GM18511 (cell line): Measurements from ENCODE around the gene USH2A.

ENCODE experiments used
- ATAC-seq: cut with Tn5 transposase; IDR thresholded peaks from one replicate; pipeline ENCODE4 v1.9.1; 2021; ENCODE audit warnings: mild to moderate bottlenecking, moderate library complexity; ENCODE audit not compliant: unreplicated experiment

USH2A gene

DNA sequence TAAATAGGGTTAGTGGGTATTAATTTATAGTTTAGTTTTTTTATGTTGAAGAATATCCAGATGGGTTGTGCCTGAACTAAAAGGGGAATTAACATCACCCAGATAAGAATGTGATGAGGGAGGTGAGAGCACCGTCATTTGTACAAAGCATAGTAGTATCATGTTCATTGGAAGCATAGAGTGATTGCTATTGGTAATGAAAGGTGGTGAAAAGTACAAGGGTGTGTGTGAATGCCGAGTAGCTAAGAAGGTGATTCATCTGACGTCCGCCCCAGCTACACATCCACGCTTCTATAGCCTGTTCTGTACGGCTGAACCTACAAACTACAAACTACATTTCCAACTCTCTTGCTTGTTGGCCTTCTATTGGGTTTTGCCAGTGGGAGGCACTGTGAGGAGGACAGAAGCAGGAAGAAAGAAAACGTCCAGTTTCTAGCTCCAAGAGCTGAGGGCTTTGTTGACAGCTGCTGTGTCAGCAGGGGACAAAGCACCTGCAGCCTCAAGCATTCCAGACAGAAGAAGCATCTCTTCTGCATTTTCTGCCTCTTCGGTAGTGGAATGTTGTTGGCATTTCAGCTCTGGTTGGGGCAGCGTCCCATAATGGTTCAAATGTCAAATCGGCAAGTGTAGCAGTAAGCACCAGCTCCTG, 451.3 kb downstream of the USH2A start:
- no peak for ATAC-seq

DNA sequence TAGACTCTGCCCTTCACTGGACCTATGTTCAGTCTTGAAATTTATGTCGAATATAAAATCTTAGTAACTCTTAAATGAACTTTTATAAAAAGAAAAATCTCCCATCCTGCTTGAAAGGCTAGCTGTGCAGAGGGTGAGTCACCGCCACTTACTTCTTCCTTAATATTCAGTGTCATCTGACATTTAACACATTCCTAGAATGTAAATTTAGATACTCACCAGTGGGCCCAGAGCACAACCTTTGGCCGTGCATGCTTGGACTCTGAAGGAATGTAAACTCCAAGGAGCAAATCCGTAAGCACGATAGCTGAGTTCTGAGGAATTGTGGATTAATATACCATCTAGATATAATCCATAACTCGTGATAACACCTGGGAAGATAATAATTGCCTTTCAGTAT, 452.8 kb downstream of the USH2A start:
- no peak for ATAC-seq

DNA sequence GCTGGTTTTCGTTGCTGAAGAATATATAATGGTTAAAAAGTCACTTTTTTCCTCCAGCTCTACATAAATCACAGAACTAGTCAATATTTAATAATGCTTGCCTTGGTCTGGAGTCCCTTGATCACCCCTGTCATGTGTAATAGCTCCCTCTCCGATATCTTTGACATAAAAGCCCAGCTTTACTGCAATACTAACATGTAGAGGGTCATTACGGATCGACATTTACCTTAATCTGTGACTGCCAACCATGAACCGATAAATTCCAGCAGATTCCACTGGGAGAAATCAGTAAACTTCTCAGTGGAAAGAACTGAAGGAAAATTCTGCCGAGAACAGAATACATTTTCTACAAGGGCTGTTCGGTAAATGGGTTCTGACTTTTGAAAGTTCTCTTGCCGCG, 459.6 kb downstream of the USH2A start:
- ATAC-seq: no peak

- no peak for ATAC-seq
Measured at GRCh38 chr1:215963040-215963439, 460.2 kb downstream of the USH2A start.

- no peak for ATAC-seq
Measured at GRCh38 chr1:215958841-215959240, 464.4 kb downstream of the USH2A start.

GRCh38 chr1:215957663-215958062, 465.6 kb downstream of the USH2A start:
- no peak for ATAC-seq

GRCh38 chr1:215932558-215932957, 490.7 kb downstream of the USH2A start:
- ATAC-seq: no peak

GRCh38 chr1:215926670-215927069, 496.6 kb downstream of the USH2A start:
- ATAC-seq: no peak

GRCh38 chr1:215923129-215923824, 500.0 kb downstream of the USH2A start:
- no peak for ATAC-seq

- no peak for ATAC-seq
Measured at GRCh38 chr1:215911406-215911968, 511.8 kb downstream of the USH2A start.

DNA sequence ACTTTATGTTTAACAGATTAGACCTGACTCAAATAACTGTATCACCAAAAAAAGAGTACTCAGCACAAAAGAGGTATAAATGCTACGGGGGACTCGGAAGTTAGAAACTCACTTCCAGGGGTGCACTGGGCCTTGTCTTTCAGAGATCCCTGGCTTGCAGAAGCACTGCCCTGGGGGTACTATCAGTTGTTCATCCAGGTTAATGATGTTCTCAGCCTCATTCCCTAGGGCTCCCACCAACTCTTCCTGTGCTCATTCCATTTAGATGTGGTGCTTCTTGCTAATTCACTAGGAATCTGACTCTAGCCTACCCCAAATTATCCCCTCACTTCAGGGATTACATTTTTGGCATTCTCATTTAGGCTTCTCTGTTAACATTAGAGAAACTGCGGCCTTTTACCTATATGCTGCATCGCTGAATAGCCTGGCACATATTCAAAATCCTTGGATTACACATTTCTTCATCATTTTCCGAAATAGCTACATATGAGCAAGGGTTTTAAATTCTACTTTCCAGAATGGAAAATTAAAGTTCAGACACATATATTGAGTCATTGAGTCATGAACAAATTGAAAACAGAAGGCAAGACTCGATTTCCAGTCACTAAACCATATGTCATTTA, 517.6 kb downstream of the USH2A start:
- ATAC-seq: no peak

GRCh38 chr1:215900684-215901083, 522.6 kb downstream of the USH2A start:
- no peak for ATAC-seq

DNA sequence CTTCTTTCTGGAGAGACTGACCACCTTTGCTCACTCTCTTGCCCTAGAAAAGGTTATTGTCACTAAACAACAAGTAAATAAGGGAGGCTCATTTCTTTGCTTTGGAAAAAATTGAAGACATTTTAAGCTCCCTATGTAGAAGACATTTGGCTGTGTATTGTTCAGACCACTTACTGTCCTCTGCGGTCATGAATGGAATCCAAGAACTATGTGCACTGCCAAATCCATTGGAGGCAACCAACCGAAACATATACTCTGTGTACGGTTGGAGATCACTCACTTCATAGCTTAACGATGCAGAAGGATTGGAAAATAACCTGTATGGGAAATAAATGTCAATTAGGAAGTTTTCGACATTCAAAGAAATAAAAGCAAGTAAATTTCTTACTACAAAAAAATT, 523.3 kb downstream of the USH2A start:
- ATAC-seq: no peak

- ATAC-seq: no peak
Measured at GRCh38 chr1:215895893-215896292, 527.4 kb downstream of the USH2A start.

GRCh38 chr1:215895276-215895675, 528.0 kb downstream of the USH2A start:
- ATAC-seq: no peak

DNA sequence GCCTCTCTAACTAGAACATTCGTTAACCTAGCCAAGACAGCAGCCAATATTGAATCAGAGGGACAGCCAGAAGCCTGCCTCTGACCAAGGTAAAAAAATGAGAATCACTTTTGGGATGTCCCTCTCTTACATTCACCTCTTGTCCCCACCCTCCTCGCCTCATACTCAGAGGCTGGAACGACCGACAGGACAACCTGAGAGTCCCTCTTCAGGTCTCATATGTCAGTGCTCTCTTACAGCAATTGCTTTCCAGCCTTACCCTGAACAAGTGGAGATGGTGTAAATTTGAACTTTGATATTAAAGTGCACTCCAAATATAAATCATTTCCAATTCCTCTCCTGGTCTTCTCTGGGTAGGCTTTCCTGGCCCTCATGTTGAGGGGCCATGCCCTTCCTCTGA, 528.6 kb downstream of the USH2A start:
- no peak for ATAC-seq

DNA sequence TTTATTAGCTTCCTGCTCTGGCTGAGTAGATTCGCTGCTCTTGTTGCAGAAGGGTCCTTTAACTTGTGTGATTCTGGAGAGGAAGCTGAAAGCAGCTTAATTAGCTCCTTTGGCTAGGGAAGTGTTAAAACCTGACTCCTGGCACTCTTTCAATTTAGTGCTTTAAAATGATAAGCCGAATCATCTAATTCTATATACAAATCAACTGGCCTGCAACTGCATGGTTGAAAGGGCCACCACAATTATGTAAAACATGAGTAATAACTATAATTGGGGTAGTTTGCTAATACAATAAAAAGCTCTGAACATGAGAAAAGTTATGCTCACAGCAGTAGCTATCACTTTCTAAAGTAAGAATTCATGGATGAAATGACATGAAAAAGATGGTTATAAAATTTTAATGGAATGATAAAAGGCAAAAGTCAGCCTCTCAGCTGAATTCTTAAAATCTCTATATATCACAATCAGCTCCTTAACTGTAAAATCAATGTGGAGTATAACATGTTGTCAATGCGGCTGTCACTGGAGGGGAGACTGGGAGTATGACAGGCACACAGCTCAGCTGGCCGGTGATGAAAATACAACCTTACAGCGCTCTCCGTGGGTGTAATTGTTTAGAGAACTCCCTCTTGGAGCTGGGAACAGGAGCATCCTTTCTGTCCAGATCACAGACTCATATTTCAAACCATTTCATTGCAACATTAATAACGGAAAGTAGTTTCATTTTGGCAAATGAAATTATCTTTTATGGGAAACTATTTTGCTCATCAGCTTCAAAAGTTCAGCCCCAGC, 531.8 kb downstream of the USH2A start:
- ATAC-seq: no peak

- ATAC-seq: peak; percentile 61
Measured at GRCh38 chr1:215890438-215890837, 532.8 kb downstream of the USH2A start.

GRCh38 chr1:215889871-215890270, 533.4 kb downstream of the USH2A start:
- no peak for ATAC-seq

- no peak for ATAC-seq
Measured at GRCh38 chr1:215888159-215888558, 535.1 kb downstream of the USH2A start.

GRCh38 chr1:215887627-215888026, 535.6 kb downstream of the USH2A start:
- ATAC-seq: no peak
